Stimulated activated CD4-positive, alpha-beta T cell treated with anti-CD3 and anti-CD28 coated beads, Interleukin-15, amount 100 ng/mL, for 48 hours (primary cell): ENCODE results near the gene KNDC1.
"Not testable (repeated sequence)": the region's sequence is repeated elsewhere in the genome, so short reads cannot be mapped to it uniquely, and the experiment has no call there.

Experiments used
- DNase-seq, 2 donors: peaks; one replicate each; pipeline ENCODE4 v3.0.0-alpha.2; 2020; ENCODE audit warnings: low read depth in 2 of 2

KNDC1 gene

GRCh38 chr10:133140417-133141143 lies 19.4 kb upstream of the KNDC1 start:
- no peak for DNase-seq

- no peak for DNase-seq
These were observed 18.7 kb upstream of the KNDC1 start for GRCh38 chr10:133141144-133141957.

- no peak for DNase-seq
These were observed 18.1 kb upstream of the KNDC1 start for GRCh38 chr10:133141958-133142340.

GRCh38 chr10:133142523-133143199 lies 17.4 kb upstream of the KNDC1 start:
- DNase-seq: no peak

GRCh38 chr10:133143200-133143533 lies 16.9 kb upstream of the KNDC1 start:
- no peak for DNase-seq

- DNase-seq: no peak
These were observed 16.5 kb upstream of the KNDC1 start for GRCh38 chr10:133143546-133143945.

GRCh38 chr10:133144771-133145170 lies 15.2 kb upstream of the KNDC1 start:
- DNase-seq: no peak

- DNase-seq: no peak
These were observed 9.8 kb upstream of the KNDC1 start for GRCh38 chr10:133150226-133150625.

- DNase-seq: no peak
These were observed 9.4 kb upstream of the KNDC1 start for GRCh38 chr10:133150656-133151055.

- DNase-seq: not testable (repeated sequence)
These were observed 8.9 kb upstream of the KNDC1 start for GRCh38 chr10:133151071-133151470.

GRCh38 chr10:133151543-133151972 lies 8.5 kb upstream of the KNDC1 start:
- DNase-seq: no peak

GRCh38 chr10:133154411-133154810 lies 5.6 kb upstream of the KNDC1 start:
- no peak for DNase-seq

GRCh38 chr10:133154996-133155778 lies 4.8 kb upstream of the KNDC1 start:
- DNase-seq: no peak

GRCh38 chr10:133156674-133157579 lies 3.1 kb upstream of the KNDC1 start:
- no peak for DNase-seq

- no peak for DNase-seq
These were observed 2.2 kb upstream of the KNDC1 start for GRCh38 chr10:133157662-133158436.

- no peak for DNase-seq
These were observed 1.6 kb upstream of the KNDC1 start for GRCh38 chr10:133158437-133158755.

- no peak for DNase-seq
These were observed 1.0 kb upstream of the KNDC1 start for GRCh38 chr10:133158756-133159610.

- no peak for DNase-seq
These were observed 439 bp upstream of the KNDC1 start for GRCh38 chr10:133159611-133159949.

GRCh38 chr10:133160826-133161471 lies 930 bp downstream of the KNDC1 start:
- no peak for DNase-seq
